GM18909 (cell line): ENCODE measurements around the gene HK1.
A peak's percentile ranks its signal among the peaks of the same experiment; 100 is the strongest.

ENCODE experiments used
- ATAC-seq: cut with Tn5 transposase; IDR thresholded peaks from one replicate; pipeline ENCODE4 v1.9.1; 2021; ENCODE audit warnings: mild to moderate bottlenecking; ENCODE audit not compliant: unreplicated experiment, poor library complexity

HK1 gene

DNA sequence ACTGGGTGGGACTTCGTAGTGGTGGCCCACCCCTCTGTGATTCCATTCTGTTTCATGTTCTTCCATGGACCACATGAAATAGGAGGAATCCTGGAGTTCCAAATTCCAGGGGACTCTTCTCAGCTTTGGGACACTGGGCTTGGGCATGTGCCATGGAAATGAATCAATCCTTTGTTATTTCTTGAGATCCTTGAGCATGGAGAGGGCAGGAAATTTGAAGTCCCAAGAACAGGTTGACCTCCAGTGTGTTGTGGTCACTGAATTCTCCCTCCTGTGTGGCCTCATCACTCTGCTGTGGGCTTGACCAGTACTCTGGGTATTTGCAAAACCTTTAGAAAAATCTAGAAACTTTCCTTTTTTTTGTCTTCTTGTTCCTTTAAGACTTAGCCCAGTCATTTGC is 115.7 kb downstream of the HK1 start:
- ATAC-seq = no peak

GRCh38 chr10:69397972-69398371 is 119.7 kb downstream of the HK1 start:
- no peak for ATAC-seq

- ATAC-seq = no peak
These were observed 120.2 kb downstream of the HK1 start for GRCh38 chr10:69398466-69398865.

DNA sequence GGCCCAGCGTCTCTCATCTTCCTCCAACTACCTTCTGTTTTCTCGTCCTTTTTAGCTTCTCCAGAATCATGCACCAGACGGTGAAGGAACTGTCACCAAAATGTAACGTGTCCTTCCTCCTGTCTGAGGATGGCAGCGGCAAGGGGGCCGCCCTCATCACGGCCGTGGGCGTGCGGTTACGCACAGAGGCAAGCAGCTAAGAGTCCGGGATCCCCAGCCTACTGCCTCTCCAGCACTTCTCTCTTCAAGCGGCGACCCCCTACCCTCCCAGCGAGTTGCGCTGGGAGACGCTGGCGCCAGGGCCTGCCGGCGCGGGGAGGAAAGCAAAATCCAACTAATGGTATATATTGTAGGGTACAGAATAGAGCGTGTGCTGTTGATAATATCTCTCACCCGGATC is 122.6 kb downstream of the HK1 start:
- ATAC-seq = no peak

GRCh38 chr10:69401416-69401815 is 123.1 kb downstream of the HK1 start:
- no peak for ATAC-seq

GRCh38 chr10:69402386-69402785 is 124.1 kb downstream of the HK1 start:
- no peak for ATAC-seq

GRCh38 chr10:69403066-69403465 is 124.8 kb downstream of the HK1 start:
- no peak for ATAC-seq

GRCh38 chr10:69403519-69403918 is 125.2 kb downstream of the HK1 start:
- ATAC-seq = no peak

- ATAC-seq = no peak
These were observed 126.5 kb downstream of the HK1 start for GRCh38 chr10:69404786-69405185.

- no peak for ATAC-seq
These were observed 126.9 kb downstream of the HK1 start for GRCh38 chr10:69405221-69405620.

- ATAC-seq = no peak
These were observed 128.1 kb downstream of the HK1 start for GRCh38 chr10:69406302-69406811.

- ATAC-seq = no peak
These were observed 128.7 kb downstream of the HK1 start for GRCh38 chr10:69406816-69407580.

GRCh38 chr10:69407621-69408301 is 129.5 kb downstream of the HK1 start:
- no peak for ATAC-seq

- peak; percentile 87 for ATAC-seq
These were observed 130.3 kb downstream of the HK1 start for GRCh38 chr10:69408318-69409175.

DNA sequence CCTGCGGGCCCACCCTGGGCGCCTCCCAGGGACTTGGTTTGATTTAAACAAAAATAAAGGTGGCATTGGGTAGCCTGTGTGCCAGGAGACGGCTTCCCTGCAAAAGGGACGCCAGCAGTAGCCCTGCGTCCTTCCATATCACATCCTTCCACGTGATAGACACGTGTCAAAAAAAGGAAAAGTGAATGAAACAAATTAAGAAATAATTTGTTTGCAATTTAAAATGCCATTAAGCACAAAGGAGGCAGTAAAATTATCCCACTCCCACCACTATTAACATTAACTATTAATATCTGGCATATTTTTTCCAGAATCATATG is 130.8 kb downstream of the HK1 start:
- no peak for ATAC-seq

GRCh38 chr10:69409968-69410367 is 131.7 kb downstream of the HK1 start:
- ATAC-seq = peak; percentile 31

- ATAC-seq = no peak
These were observed 132.2 kb downstream of the HK1 start for GRCh38 chr10:69410487-69410886.

DNA sequence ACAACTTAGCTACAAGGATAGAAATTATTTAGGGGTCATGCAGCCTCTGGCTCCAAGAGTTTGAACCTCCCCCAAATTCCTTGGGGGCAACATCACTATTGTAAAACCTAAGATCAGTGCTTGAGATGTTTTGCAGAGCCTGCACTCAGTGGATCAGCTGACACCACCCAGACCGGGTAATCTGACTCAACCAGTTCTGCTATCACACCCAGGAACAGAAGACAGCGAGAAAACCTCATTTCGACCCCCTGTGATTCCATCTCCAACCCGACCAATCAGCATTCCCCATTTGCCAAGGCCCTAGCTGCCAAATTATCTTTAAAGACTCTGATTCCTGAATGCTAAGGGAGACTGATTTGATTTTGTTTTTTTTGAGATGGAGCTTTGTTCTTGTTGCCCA is 133.2 kb downstream of the HK1 start:
- no peak for ATAC-seq

DNA sequence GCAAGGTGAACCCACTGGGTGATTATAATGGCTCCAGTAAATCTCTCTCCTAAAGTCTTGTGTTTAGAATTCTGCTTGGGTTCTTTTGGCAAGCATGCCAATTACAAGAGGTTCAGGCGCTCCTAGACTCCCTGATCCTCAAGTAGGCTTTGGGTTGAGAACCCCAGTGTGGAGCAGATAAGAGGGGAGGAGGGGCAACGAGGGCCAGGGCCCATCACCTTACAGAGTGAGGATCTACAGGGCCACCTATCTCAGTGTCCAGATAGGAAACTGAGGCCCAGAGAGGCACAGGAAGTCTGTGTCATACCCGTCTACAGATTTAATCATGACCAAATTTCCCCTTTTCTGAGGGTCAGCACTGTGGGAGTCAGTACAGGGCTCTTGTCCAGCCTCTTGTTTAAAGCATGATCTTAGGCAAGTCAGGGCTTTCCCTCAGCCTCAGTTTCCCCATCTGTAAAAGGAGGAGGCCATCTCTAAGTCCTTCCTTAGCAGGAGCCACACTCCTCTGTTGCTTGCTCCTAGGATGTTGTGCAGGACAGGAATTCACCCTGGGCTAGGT is 134.0 kb downstream of the HK1 start:
- ATAC-seq = no peak

GRCh38 chr10:69413221-69413865 is 135.0 kb downstream of the HK1 start:
- no peak for ATAC-seq
